HepG2 (cell line): Measurements from ENCODE around the gene LGI1. TPM values are rescaled to one million over a fixed set of nuclear protein-coding genes. Genes with fewer than 3 reads are reported as not detected.

Source experiments
- ATAC-seq: fragments of 200-7000 bp; cut with Tn5 transposase; 3 replicates; pipeline ENCODE4 v1.9.1; 2020; ENCODE audit warnings: mild to moderate bottlenecking, moderate library complexity
- BruUV-seq: library from RNA; stranded (reverse); fragments of 400-500 nt; replicated peaks from 2 replicates; lab custom pipeline; 2021; lab: Mats Ljungman, UMichigan
- CTCF ChIA-PET: fragments of 300-600 bp; formaldehyde crosslinking; extraction: SDS; loops from one replicate; lab custom pipeline; 2021; ENCODE audit warnings: low total read pairs, inconsistent platforms, low intra/inter-chr PET ratio; lab: Yijun Ruan, JAX
- POLR2A ChIA-PET: fragments of 350-600 bp; sonication (Branson Sonifier 250); formaldehyde crosslinking; loops from one replicate; lab custom pipeline; 2020; ENCODE audit warnings: antibody characterized with exemption, inconsistent platforms; lab: Yijun Ruan, JAX
- DNase-seq: peaks from one replicate; pipeline ENCODE4 v3.0.0-alpha.2; 2015; ENCODE audit warnings: low spot score
- FAIRE-seq: peaks from 3 replicates; lab custom pipeline; 2011; peaks lifted over from hg19 to GRCh38; lab: Jason Lieb, UNC
- H2AFZ ChIP-seq: one replicate; pipeline ENCODE4 v1.6.1; 2011; ENCODE audit warnings: low read length, inconsistent platforms
- H3K27ac ChIP-seq: fragments of 300-600 bp; 3 replicates; pipeline ENCODE4 v1.8.0; 2011; ENCODE audit warnings: mixed run types, mild to moderate bottlenecking, mixed read lengths, low read length, inconsistent platforms; ENCODE audit not compliant: insufficient read depth; ENCODE audit errors: extremely low read length
- H3K27me3 ChIP-seq, 2 experiments: fragments of 200-600 bp in 1 of 2; 2 replicates in 1 of 2; 3 replicates in 1 of 2; pipeline versions ENCODE4 v1.6.0 to v1.8.0; 2011; ENCODE audit warnings: low read length in 2 of 2, mild to moderate bottlenecking in 2 of 2, moderate library complexity in 2 of 2, inconsistent platforms in 1 of 2; ENCODE audit not compliant: insufficient read depth in 2 of 2, control insufficient read depth in 1 of 2
- H3K36me3 ChIP-seq, 2 experiments: fragments of 200-600 bp in 1 of 2; replicated peaks in 1 of 2; 2 replicates in 1 of 2; 3 replicates in 1 of 2; pipeline versions ENCODE4 v1.5.1 to v1.8.0; 2011; ENCODE audit warnings: low read length in 2 of 2, inconsistent platforms in 1 of 2; ENCODE audit not compliant: insufficient read depth in 2 of 2, control insufficient read depth in 1 of 2
- H3K4me1 ChIP-seq: 2 replicates; pipeline ENCODE4 v1.5.1; 2012; ENCODE audit warnings: low read length, inconsistent platforms; ENCODE audit not compliant: insufficient read depth
- H3K4me2 ChIP-seq: 2 replicates; pipeline ENCODE4 v1.6.0; 2011; ENCODE audit warnings: low read depth, low read length, inconsistent platforms
- H3K4me3 ChIP-seq, 3 experiments: fragments of 200-600 bp in 1 of 3; sonication (generic), shearing (Covaris generic) in 1 of 3; replicated peaks in 1 of 3; 2 replicates each; pipeline ENCODE4 v1.5.1; 2011 to 2016; ENCODE audit warnings: low read length in 3 of 3, inconsistent platforms in 2 of 3, low read depth in 2 of 3, mild to moderate bottlenecking in 2 of 3, control low read depth in 1 of 3, mixed read lengths in 1 of 3; ENCODE audit not compliant: insufficient read depth in 1 of 3
- H3K79me2 ChIP-seq: one replicate; pipeline ENCODE4 v1.6.1; 2011; ENCODE audit warnings: low read length, inconsistent platforms; ENCODE audit not compliant: insufficient read depth
- H3K9ac ChIP-seq: 2 replicates; pipeline ENCODE4 v1.6.0; 2011; ENCODE audit warnings: mild to moderate bottlenecking, low read depth, low read length, inconsistent platforms; ENCODE audit not compliant: insufficient read depth
- H3K9me3 ChIP-seq: 2 replicates; pipeline ENCODE4 v1.5.1; 2012; ENCODE audit warnings: mild to moderate bottlenecking, low read length
- H4K20me1 ChIP-seq: 2 replicates; pipeline ENCODE4 v1.6.0; 2011; ENCODE audit warnings: inconsistent platforms, mild to moderate bottlenecking, low read length, moderate library complexity; ENCODE audit not compliant: insufficient read depth
- ATRX ChIP-seq: sonication (generic); formaldehyde crosslinking; IDR thresholded peaks from 2 replicates; pipeline ENCODE4 v1.4.0; 2020; ENCODE audit warnings: missing genetic modification reagents, borderline replicate concordance
- NFIC ChIP-seq: IDR thresholded peaks from 2 replicates; pipeline ENCODE4 v1.6.1; 2012; ENCODE audit warnings: mild to moderate bottlenecking, low read length, inconsistent platforms
- SMARCC2 ChIP-seq: fragments of 450-650 bp; IDR thresholded peaks from 2 replicates; pipeline ENCODE4 v1.6.1; 2017; ENCODE audit warnings: antibody characterized with exemption, mild to moderate bottlenecking
- ZBTB1 ChIP-seq: sonication (generic); formaldehyde crosslinking; IDR thresholded peaks from 2 replicates; pipeline ENCODE4 v1.4.0; 2020; ENCODE audit warnings: missing genetic modification reagents, borderline replicate concordance
- ZNF407 ChIP-seq: sonication (generic); formaldehyde crosslinking; IDR thresholded peaks from one replicate; pipeline ENCODE4 v1.5.1; 2020; ENCODE audit warnings: mild to moderate bottlenecking, missing genetic modification reagents; ENCODE audit errors: not compliant biosample characterization
- ZNF484 ChIP-seq: sonication (generic); formaldehyde crosslinking; IDR thresholded peaks from 2 replicates; pipeline ENCODE4 v1.5.1; 2020; ENCODE audit warnings: mild to moderate bottlenecking, low read depth, missing genetic modification reagents, borderline replicate concordance
- ZNF547 ChIP-seq: sonication (generic); formaldehyde crosslinking; IDR thresholded peaks from 2 replicates; pipeline ENCODE4 v1.5.1; 2020; ENCODE audit warnings: mild to moderate bottlenecking, missing genetic modification reagents
- in situ Hi-C: cut with HindIII; loops from 2 replicates; pipeline ENCODE4 v1.10.0; 2017; ENCODE audit warnings: low pct_unique_long_range_greater_than_20kb; ENCODE audit not compliant: extremely low pct_ligation_motif_present
- intact Hi-C: fragments of 100-400 bp; cut with micrococcal nuclease; formaldehyde crosslinking; loops from one replicate; pipeline ENCODE4 v1.10.0; 2022; ENCODE audit not compliant: unreplicated experiment
- polyA plus RNA-seq, 8 experiments: library from polyadenylated mRNA; depleted of rRNA in 3 of 8; stranded (reverse) in 7 of 8; unstranded in 1 of 8; fragments of >200 nt; fragmentation: Illumina TruSeq in 4 of 8; extraction: Trizol in 4 of 8; gene quantifications; 2 replicates each; pipeline versions ENCODE4 v1.2.1 to v1.2.3, GENCODE V29; 2011 to 2016; ENCODE audit warnings: low read depth in 4 of 8, missing spikeins in 1 of 8, mixed read lengths in 1 of 8; ENCODE audit not compliant: insufficient read depth in 1 of 8
- total RNA-seq, 5 experiments: library from RNA; depleted of rRNA; stranded (reverse); fragments of >200 nt; fragmentation: Illumina TruSeq; extraction: Trizol; gene quantifications; 2 replicates each; pipeline ENCODE4 v1.2.3, GENCODE V29; 2016; ENCODE audit warnings: low read depth in 1 of 5

The LGI1 gene
- total and polyA plus RNA-seq, 2 of the 13 experiments (the other 11 are each of a cell fraction or from before 2014, with no cell fraction given), result not detected

GRCh38 chr10:93838278-93838677 is 80.5 kb downstream of the LGI1 start:
- H3K4me3 ChIP-seq, result no peak overlapping the region
- FAIRE-seq, result no peak
- H3K79me2 ChIP-seq, result no peaks in the 10 kb centered on the region
- no peak for ATAC-seq
- no peak for DNase-seq
- ChIA-PET POLR2A (no interaction called here), CTCF (no interaction called here)
- H3K4me2 ChIP-seq, result no peak overlapping the region
- H3K27ac ChIP-seq, result no peak overlapping the region
- H3K36me3 ChIP-seq, result no peaks in the 10 kb centered on the region
- intact Hi-C loops, result no loop called here
- no TSS peak for BruUV-seq
- H3K4me1 ChIP-seq, result no peaks in the 10 kb centered on the region
- H3K9me3 ChIP-seq, result peaks cover 5% of the 10 kb centered on the region; the same call in 1 of the 2 replicates
- H2AFZ ChIP-seq, result no peak overlapping the region
- in situ Hi-C loops, result no loop called here
- H4K20me1 ChIP-seq, result no peaks in the 10 kb centered on the region
- TF ChIP-seq ZBTB1 (CRISPR knock-in tag), result no peak
- no peak for TF ChIP-seq NFIC
- TF ChIP-seq SMARCC2, result no peak
- TF ChIP-seq ZNF484 (CRISPR knock-in tag), result no peak
- no peak for TF ChIP-seq ATRX
- TF ChIP-seq ZNF547 (CRISPR knock-in tag), result no peak
- TF ChIP-seq ZNF407, result no peak
- H3K27me3 ChIP-seq, result no peaks in the 10 kb centered on the region; a peak in 2 of 5 replicates
- no peak overlapping the region for H3K9ac ChIP-seq
